HG02571 (cell line): Measurements from ENCODE around the gene MAGEB3.
"Not testable (repeated sequence)": the region's sequence is repeated elsewhere in the genome, so short reads cannot be mapped to it uniquely, and the experiment has no call there.

Source experiments
- ATAC-seq: cut with Tn5 transposase; IDR thresholded peaks from one replicate; pipeline ENCODE4 v1.9.1; 2021; ENCODE audit warnings: mild to moderate bottlenecking, moderate library complexity; ENCODE audit not compliant: unreplicated experiment

The MAGEB3 gene

GRCh38 chrX:30230395-30230794, at the start of gene MAGEB3:
Gene MAGEB3, plus strand, starts transcription at chrX:30230657. Its CDS starts 5,268 bp downstream, at chrX:30235925.
- ATAC-seq, result no peak

GRCh38 chrX:30181353-30181752, 49.1 kb upstream of the MAGEB3 start:
- no peak for ATAC-seq

GRCh38 chrX:30183554-30183953, 46.9 kb upstream of the MAGEB3 start:
- no peak for ATAC-seq

GRCh38 chrX:30190426-30190825, 40.0 kb upstream of the MAGEB3 start:
- ATAC-seq, result no peak

- ATAC-seq, result not testable (repeated sequence)
These were observed 36.5 kb upstream of the MAGEB3 start for GRCh38 chrX:30193910-30194309.

- ATAC-seq, result no peak
These were observed 34.1 kb upstream of the MAGEB3 start for GRCh38 chrX:30196322-30196721.

GRCh38 chrX:30212172-30212571, 18.3 kb upstream of the MAGEB3 start:
- ATAC-seq, result no peak

- ATAC-seq, result no peak
These were observed 15.1 kb upstream of the MAGEB3 start, which contains the start of gene MAGEB2 for GRCh38 chrX:30215357-30215843. Gene MAGEB2, plus strand, starts transcription at chrX:30215563. Its CDS starts 3,018 bp downstream, at chrX:30218581.

GRCh38 chrX:30217465-30217864, 13.0 kb upstream of the MAGEB3 start:
- ATAC-seq, result no peak

GRCh38 chrX:30219372-30219771, 11.1 kb upstream of the MAGEB3 start:
- ATAC-seq, result no peak

GRCh38 chrX:30220661-30221060, 9.8 kb upstream of the MAGEB3 start:
- no peak for ATAC-seq

GRCh38 chrX:30224536-30224935, 5.9 kb upstream of the MAGEB3 start:
- ATAC-seq, result no peak

- no peak for ATAC-seq
These were observed 1.9 kb upstream of the MAGEB3 start for GRCh38 chrX:30228526-30228925.

GRCh38 chrX:30241724-30242415, 11.4 kb downstream of the MAGEB3 start, which contains the start of gene MAGEB4:
Gene MAGEB4, plus strand, starts transcription at chrX:30242000. Its CDS starts 136 bp downstream, at chrX:30242136.
- no peak for ATAC-seq

- ATAC-seq, result no peak
These were observed 16.5 kb downstream of the MAGEB3 start, which contains the start of gene MAGEB1 for GRCh38 chrX:30246769-30247489. Gene MAGEB1, plus strand, starts transcription at chrX:30247146. Its CDS starts 3,348 bp downstream, at chrX:30250494.

GRCh38 chrX:30248854-30249253, 18.4 kb downstream of the MAGEB3 start:
- peak; percentile 64 for ATAC-seq

- no peak for ATAC-seq
These were observed 22.8 kb downstream of the MAGEB3 start for GRCh38 chrX:30253257-30253656.

- ATAC-seq, result no peak
These were observed 29.5 kb downstream of the MAGEB3 start for GRCh38 chrX:30259927-30260326.

- ATAC-seq, result no peak
These were observed 30.6 kb downstream of the MAGEB3 start for GRCh38 chrX:30261012-30261411.

- no peak for ATAC-seq
These were observed 32.3 kb downstream of the MAGEB3 start for GRCh38 chrX:30262763-30263162.

GRCh38 chrX:30270639-30271038, 40.2 kb downstream of the MAGEB3 start:
- ATAC-seq, result no peak

- ATAC-seq, result no peak
These were observed 45.0 kb downstream of the MAGEB3 start for GRCh38 chrX:30275498-30275897.
